SK-N-MC (cell line): ENCODE measurements around the gene ABHD1.

Source experiments
- EZH2 ChIP-seq: fragments of 200-600 bp; sonication (generic); IDR thresholded peaks from one replicate; pipeline ENCODE4 v1.6.1; 2017; ENCODE audit warnings: antibody characterized with exemption
- POLR2AphosphoS5 ChIP-seq: IDR thresholded peaks from 2 replicates; pipeline ENCODE4 v1.6.1; 2012; ENCODE audit warnings: mild to moderate bottlenecking, low read depth, low read length, borderline replicate concordance

- no peak for TF ChIP-seq EZH2
- TF ChIP-seq POLR2AphosphoS5 = no peak
Measured at GRCh38 chr2:27094353-27094984, 29.1 kb upstream of the ABHD1 start.
